GM21381 (cell line): ENCODE results near the gene GATD1.

ENCODE experiments used
- ATAC-seq: cut with Tn5 transposase; IDR thresholded peaks from one replicate; pipeline ENCODE4 v1.9.1; 2021; ENCODE audit warnings: mild to moderate bottlenecking, moderate library complexity; ENCODE audit not compliant: unreplicated experiment

Gene GATD1

GRCh38 chr11:777288-778255, at the start of gene GATD1:
Gene GATD1, minus strand, starts transcription at chr11:777487. Its CDS starts 25 bp downstream, at chr11:777462.
- ATAC-seq: peak; percentile 74

- ATAC-seq: peak; percentile 2
Observed at GRCh38 chr11:826836-827145, 49.5 kb upstream of the GATD1 start.

- no peak for ATAC-seq
Observed at GRCh38 chr11:826227-826621, 48.9 kb upstream of the GATD1 start.

GRCh38 chr11:825366-826226, 48.3 kb upstream of the GATD1 start:
- no peak for ATAC-seq

GRCh38 chr11:824942-825341, 47.7 kb upstream of the GATD1 start:
- ATAC-seq: no peak

GRCh38 chr11:824292-824880, 47.1 kb upstream of the GATD1 start:
- no peak for ATAC-seq

GRCh38 chr11:823441-824291, 46.4 kb upstream of the GATD1 start:
- no peak for ATAC-seq

GRCh38 chr11:821512-822371, 44.5 kb upstream of the GATD1 start:
- ATAC-seq: no peak

- no peak for ATAC-seq
Observed at GRCh38 chr11:820655-821511, 43.6 kb upstream of the GATD1 start.

GRCh38 chr11:819943-820649, 42.8 kb upstream of the GATD1 start:
- ATAC-seq: peak; percentile 64

GRCh38 chr11:819129-819931, 42.0 kb upstream of the GATD1 start:
- peak; percentile 57 for ATAC-seq

GRCh38 chr11:818396-819128, 41.3 kb upstream of the GATD1 start, which contains the start of gene PNPLA2:
Gene PNPLA2, plus strand, starts transcription at chr11:818914. Its CDS starts 805 bp downstream, at chr11:819719.
- no peak for ATAC-seq

GRCh38 chr11:816433-816779, 39.1 kb upstream of the GATD1 start:
- no peak for ATAC-seq

- no peak for ATAC-seq
Observed at GRCh38 chr11:815675-816432, 38.6 kb upstream of the GATD1 start.

GRCh38 chr11:813456-814096, 36.3 kb upstream of the GATD1 start:
- no peak for ATAC-seq
